Smooth muscle cell (in vitro differentiated cells): ENCODE measurements around the gene OPALIN. TPM values are rescaled to one million over a fixed set of nuclear protein-coding genes. Genes with fewer than 3 reads are reported as not detected.

ENCODE experiments used
- DNase-seq: peaks from one replicate; lab custom pipeline; 2025; ENCODE audit not compliant: unreplicated experiment; lab: John Stamatoyannopoulos, UW
- H2AFZ ChIP-seq: fragments of 200-600 bp; sonication (generic); 2 replicates; pipeline ENCODE4 v1.6.0; 2016; ENCODE audit warnings: antibody characterized with exemption, low read depth, mild to moderate bottlenecking
- H3F3A ChIP-seq: fragments of 200-600 bp; sonication (generic); 2 replicates; pipeline ENCODE4 v1.6.0; 2017; ENCODE audit warnings: antibody characterized with exemption, low read depth
- H3K27ac ChIP-seq: fragments of 200-600 bp; sonication (generic); 2 replicates; pipeline ENCODE4 v1.5.1; 2016; ENCODE audit warnings: low read depth, mild to moderate bottlenecking
- H3K27me3 ChIP-seq: fragments of 200-600 bp; sonication (generic); 2 replicates; pipeline ENCODE4 v1.6.1; 2016; ENCODE audit warnings: low read depth, mild to moderate bottlenecking
- H3K36me3 ChIP-seq: fragments of 200-600 bp; sonication (generic); 2 replicates; pipeline ENCODE4 v1.5.1; 2016; ENCODE audit warnings: low read depth
- H3K4me1 ChIP-seq: fragments of 200-600 bp; sonication (generic); 2 replicates; pipeline ENCODE4 v1.5.1; 2016; ENCODE audit warnings: low read depth
- H3K4me2 ChIP-seq: fragments of 200-600 bp; sonication (generic); 2 replicates; pipeline ENCODE4 v1.6.0; 2016; ENCODE audit warnings: mild to moderate bottlenecking
- H3K4me3 ChIP-seq: fragments of 200-600 bp; sonication (generic); 2 replicates; pipeline ENCODE4 v1.5.1; 2016; ENCODE audit warnings: mild to moderate bottlenecking
- H3K79me2 ChIP-seq: fragments of 200-600 bp; sonication (generic); 2 replicates; pipeline ENCODE4 v1.6.0; 2016; ENCODE audit warnings: low read depth, mild to moderate bottlenecking
- H3K9ac ChIP-seq: fragments of 200-600 bp; sonication (generic); 2 replicates; pipeline ENCODE4 v1.6.0; 2016; ENCODE audit warnings: low read depth
- H3K9me3 ChIP-seq: fragments of 200-600 bp; sonication (generic); replicated peaks from 2 replicates; pipeline ENCODE4 v1.5.1; 2016; ENCODE audit warnings: low read depth
- H4K20me1 ChIP-seq: fragments of 200-600 bp; sonication (generic); 2 replicates; pipeline ENCODE4 v1.6.0; 2016; ENCODE audit warnings: low read depth
- WGBS: methylation state at CpG from one replicate; pipeline ENCODE4 v1.1.7; 2016; ENCODE audit warnings: low lambda C conversion rate; 5-methylcytosine and 5-hydroxymethylcytosine counted together
- polyA plus RNA-seq: library from polyadenylated mRNA; unstranded; fragments of >200 nt; fragmentation: Nextera tagmentation; extraction: Ambion mirVana; gene quantifications from 2 replicates; pipeline ENCODE4 v1.2.1, GENCODE V29; 2016
- total RNA-seq: library from RNA; depleted of rRNA; stranded (reverse); fragments of >200 nt; gene quantifications from 2 replicates; pipeline ENCODE4 v1.2.3, GENCODE V29; 2014
- TF ChIP-seq, protein P1 (sequence below): fragments of 200-600 bp; sonication (generic); IDR thresholded peaks from 2 replicates; pipeline ENCODE4 v1.5.1; 2017; ENCODE audit warnings: borderline replicate concordance, mild to moderate bottlenecking, antibody characterized with exemption; ENCODE audit not compliant: insufficient read depth, poor library complexity, severe bottlenecking

OPALIN gene
- total and polyA plus RNA-seq, 2 experiments from 2014 or later: not detected

DNA sequence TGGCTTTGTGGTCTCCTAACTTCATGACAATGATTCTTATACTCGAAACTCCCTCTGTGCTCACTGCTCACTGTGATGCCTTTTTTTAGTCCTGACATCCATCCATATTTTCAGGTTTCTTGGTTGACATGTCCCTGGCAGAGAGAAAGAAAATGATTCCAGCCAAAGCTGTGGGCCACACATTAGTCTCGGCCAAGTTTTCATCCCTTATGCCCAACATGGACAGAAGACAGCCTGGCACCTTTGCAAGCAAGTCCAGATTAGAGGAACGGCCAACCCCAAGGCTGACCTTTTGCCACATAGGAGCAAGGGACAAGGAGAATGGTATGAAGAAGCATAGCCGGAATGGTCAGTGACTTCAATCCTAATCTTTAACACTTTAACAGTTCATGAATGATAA, 8.7 kb upstream of the OPALIN start:
- no peaks in the 10 kb centered on the region for H3K79me2 ChIP-seq
- no peak overlapping the region for H2AFZ ChIP-seq
- H4K20me1 ChIP-seq: no peaks in the 10 kb centered on the region
- H3K36me3 ChIP-seq: no peaks in the 10 kb centered on the region
- TF ChIP-seq, protein P1, sequence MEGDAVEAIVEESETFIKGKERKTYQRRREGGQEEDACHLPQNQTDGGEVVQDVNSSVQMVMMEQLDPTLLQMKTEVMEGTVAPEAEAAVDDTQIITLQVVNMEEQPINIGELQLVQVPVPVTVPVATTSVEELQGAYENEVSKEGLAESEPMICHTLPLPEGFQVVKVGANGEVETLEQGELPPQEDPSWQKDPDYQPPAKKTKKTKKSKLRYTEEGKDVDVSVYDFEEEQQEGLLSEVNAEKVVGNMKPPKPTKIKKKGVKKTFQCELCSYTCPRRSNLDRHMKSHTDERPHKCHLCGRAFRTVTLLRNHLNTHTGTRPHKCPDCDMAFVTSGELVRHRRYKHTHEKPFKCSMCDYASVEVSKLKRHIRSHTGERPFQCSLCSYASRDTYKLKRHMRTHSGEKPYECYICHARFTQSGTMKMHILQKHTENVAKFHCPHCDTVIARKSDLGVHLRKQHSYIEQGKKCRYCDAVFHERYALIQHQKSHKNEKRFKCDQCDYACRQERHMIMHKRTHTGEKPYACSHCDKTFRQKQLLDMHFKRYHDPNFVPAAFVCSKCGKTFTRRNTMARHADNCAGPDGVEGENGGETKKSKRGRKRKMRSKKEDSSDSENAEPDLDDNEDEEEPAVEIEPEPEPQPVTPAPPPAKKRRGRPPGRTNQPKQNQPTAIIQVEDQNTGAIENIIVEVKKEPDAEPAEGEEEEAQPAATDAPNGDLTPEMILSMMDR: no peak
- H3K4me3 ChIP-seq: no peak overlapping the region
- 88% methylated on average over 4 of the region's 4 CpGs for WGBS
- H3K9me3 ChIP-seq: no peaks in the 10 kb centered on the region
- H3K27me3 ChIP-seq: no peaks in the 10 kb centered on the region
- DNase-seq: no peak
- no peak overlapping the region for H3K9ac ChIP-seq
- H3K4me2 ChIP-seq: no peak overlapping the region
- H3K4me1 ChIP-seq: peaks cover 10% of the 10 kb centered on the region
- H3F3A ChIP-seq: no peaks in the 10 kb centered on the region
- no peak overlapping the region for H3K27ac ChIP-seq

DNA sequence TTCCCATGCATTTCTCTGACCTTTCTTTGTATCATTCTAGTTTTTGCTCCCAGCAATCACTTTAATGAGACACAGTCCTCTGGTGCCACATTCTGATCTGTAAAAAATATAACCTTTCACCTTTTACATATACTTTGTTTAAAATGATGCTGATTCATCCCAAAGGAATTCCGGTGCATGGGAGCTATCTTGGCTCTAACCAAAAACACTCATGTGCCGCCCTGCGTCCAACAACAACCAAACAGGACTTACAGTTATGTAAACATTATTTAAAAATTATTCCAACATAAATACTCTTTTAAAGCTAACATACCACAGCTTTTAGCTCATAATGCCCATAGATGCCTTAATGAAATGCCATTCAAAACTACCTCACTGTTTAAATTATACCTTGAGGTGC, 7.7 kb upstream of the OPALIN start:
- Histone ChIP-seq H3K79me2 (no peaks in the 10 kb centered on the region), H3K4me2 (no peak overlapping the region), H2AFZ (no peak overlapping the region), H4K20me1 (no peaks in the 10 kb centered on the region), H3K27me3 (no peaks in the 10 kb centered on the region), H3K27ac (no peak overlapping the region), H3K4me1 (peaks cover 10% of the 10 kb centered on the region), H3K4me3 (no peak overlapping the region), H3K36me3 (no peaks in the 10 kb centered on the region), H3F3A (no peaks in the 10 kb centered on the region), H3K9ac (no peak overlapping the region), H3K9me3 (no peaks in the 10 kb centered on the region)
- no peak for DNase-seq
- WGBS: 60% methylated on average over 3 of the region's 3 CpGs
- TF ChIP-seq, protein P1: no peak

DNA sequence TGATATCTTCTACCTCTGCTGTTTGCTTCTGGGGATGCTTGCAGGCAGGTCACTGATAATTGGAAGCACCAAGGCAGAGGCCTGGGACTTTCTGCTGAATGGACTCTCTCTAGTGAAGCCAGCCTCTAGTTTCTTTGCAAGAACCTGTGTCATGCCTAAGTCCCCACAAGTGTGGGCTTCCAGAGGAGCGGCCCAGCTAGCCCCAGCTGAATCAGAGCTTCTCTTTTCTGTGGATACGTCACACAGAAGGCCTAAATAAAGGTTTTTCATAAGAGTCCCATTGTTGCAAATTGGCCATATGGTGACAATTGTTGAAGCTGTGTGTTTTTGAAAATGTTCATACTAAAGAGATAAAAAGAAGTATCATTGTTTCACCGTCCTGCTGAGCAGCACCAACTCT, 6.8 kb upstream of the OPALIN start:
- H3K79me2 ChIP-seq: no peaks in the 10 kb centered on the region
- no peak overlapping the region for H3K4me2 ChIP-seq
- no peak overlapping the region for H3K27ac ChIP-seq
- TF ChIP-seq, protein P1: no peak
- H3F3A ChIP-seq: no peaks in the 10 kb centered on the region
- no peak overlapping the region for H2AFZ ChIP-seq
- WGBS: 93% methylated on average over 3 of the region's 3 CpGs
- no peaks in the 10 kb centered on the region for H3K9me3 ChIP-seq
- H3K9ac ChIP-seq: no peak overlapping the region
- H3K27me3 ChIP-seq: no peaks in the 10 kb centered on the region
- H3K4me1 ChIP-seq: peaks cover 10% of the 10 kb centered on the region
- no peak overlapping the region for H3K4me3 ChIP-seq
- no peak for DNase-seq
- no peaks in the 10 kb centered on the region for H4K20me1 ChIP-seq
- no peaks in the 10 kb centered on the region for H3K36me3 ChIP-seq

DNA sequence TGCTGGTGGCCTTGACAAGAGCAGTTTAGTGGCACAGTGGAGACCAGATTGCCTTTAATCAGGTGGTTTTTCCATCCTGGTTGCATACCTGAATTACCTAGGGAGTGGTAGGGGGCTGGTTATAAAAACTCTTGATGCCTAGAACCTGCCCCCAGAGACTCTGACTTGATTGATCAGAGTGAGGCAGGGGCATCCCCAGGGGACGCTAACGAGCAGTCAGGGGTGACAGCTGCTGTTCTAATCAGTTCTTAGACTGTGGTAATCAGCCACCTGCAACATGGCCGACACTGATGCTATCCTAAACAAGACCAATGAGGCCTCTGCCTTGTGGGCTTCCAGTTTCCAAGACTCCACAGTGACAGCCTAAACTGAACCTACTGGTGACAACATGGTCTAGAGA, 2.0 kb upstream of the OPALIN start:
- Histone ChIP-seq H3K27ac (no peak overlapping the region), H3K4me3 (no peak overlapping the region), H4K20me1 (no peaks in the 10 kb centered on the region), H2AFZ (no peak overlapping the region), H3K4me2 (no peak overlapping the region), H3K4me1 (peaks cover 7% of the 10 kb centered on the region), H3K27me3 (no peaks in the 10 kb centered on the region), H3K9me3 (no peaks in the 10 kb centered on the region), H3K9ac (no peak overlapping the region), H3K36me3 (no peaks in the 10 kb centered on the region), H3F3A (no peaks in the 10 kb centered on the region), H3K79me2 (no peaks in the 10 kb centered on the region)
- WGBS: 93% methylated on average over 3 of the region's 3 CpGs
- TF ChIP-seq, protein P1: no peak
- DNase-seq: no peak
